Lower lobe of right lung (tissue), 2 donors: ENCODE data around the gene COLEC11. TPM values are rescaled to one million over a fixed set of nuclear protein-coding genes. Genes with fewer than 3 reads are reported as not detected.
"Not testable (repeated sequence)": the region's sequence is repeated elsewhere in the genome, so short reads cannot be mapped to it uniquely, and the experiment has no call there.

Experiments used
- ATAC-seq, 2 donors: fragments of 200-7000 bp; cut with Tn5 transposase; one replicate each; pipeline ENCODE4 v1.9.1; 2020 to 2022; ENCODE audit warnings: mild to moderate bottlenecking in 2 of 2, moderate library complexity in 2 of 2
- DNase-seq: peaks from one replicate; pipeline ENCODE4 v3.0.0-alpha.2; 2020
- H3K27ac ChIP-seq: fragments of 200-600 bp; one replicate; pipeline ENCODE4 v1.8.0; 2022
- H3K27me3 ChIP-seq: fragments of 200-600 bp; one replicate; pipeline ENCODE4 v1.8.0; 2022; ENCODE audit warnings: low read depth
- H3K36me3 ChIP-seq: fragments of 200-600 bp; one replicate; pipeline ENCODE4 v1.8.0; 2022; ENCODE audit warnings: mild to moderate bottlenecking
- H3K4me1 ChIP-seq: fragments of 200-600 bp; one replicate; pipeline ENCODE4 v1.8.0; 2022
- H3K4me3 ChIP-seq: fragments of 200-600 bp; one replicate; pipeline ENCODE4 v1.8.0; 2022; ENCODE audit warnings: mild to moderate bottlenecking
- H3K9me3 ChIP-seq: fragments of 200-600 bp; one replicate; pipeline ENCODE4 v1.8.0; 2022
- CTCF ChIP-seq: fragments of 200-600 bp; IDR thresholded peaks from one replicate; pipeline ENCODE4 v1.8.0; 2022; ENCODE audit warnings: antibody characterized with exemption, mild to moderate bottlenecking
- intact Hi-C: fragments of 100-400 bp; cut with DNase I; formaldehyde crosslinking; loops from one replicate; pipeline ENCODE4 v1.11.0; 2022
- total RNA-seq: library from RNA; stranded (reverse); fragmentation: NEBNext Ultra II Directional; extraction: Animal tissue kit (Norgen Biotek cat#: 25700); gene quantifications from one replicate; pipeline ENCODE4 v1.2.1, GENCODE V29; 2021
- donor health status: DM: no; HTN: yes; CAD: no; lungs with severe emphysema.

COLEC11 gene
- total RNA-seq, 1 donor from 2014 or later = 0.30 TPM

DNA sequence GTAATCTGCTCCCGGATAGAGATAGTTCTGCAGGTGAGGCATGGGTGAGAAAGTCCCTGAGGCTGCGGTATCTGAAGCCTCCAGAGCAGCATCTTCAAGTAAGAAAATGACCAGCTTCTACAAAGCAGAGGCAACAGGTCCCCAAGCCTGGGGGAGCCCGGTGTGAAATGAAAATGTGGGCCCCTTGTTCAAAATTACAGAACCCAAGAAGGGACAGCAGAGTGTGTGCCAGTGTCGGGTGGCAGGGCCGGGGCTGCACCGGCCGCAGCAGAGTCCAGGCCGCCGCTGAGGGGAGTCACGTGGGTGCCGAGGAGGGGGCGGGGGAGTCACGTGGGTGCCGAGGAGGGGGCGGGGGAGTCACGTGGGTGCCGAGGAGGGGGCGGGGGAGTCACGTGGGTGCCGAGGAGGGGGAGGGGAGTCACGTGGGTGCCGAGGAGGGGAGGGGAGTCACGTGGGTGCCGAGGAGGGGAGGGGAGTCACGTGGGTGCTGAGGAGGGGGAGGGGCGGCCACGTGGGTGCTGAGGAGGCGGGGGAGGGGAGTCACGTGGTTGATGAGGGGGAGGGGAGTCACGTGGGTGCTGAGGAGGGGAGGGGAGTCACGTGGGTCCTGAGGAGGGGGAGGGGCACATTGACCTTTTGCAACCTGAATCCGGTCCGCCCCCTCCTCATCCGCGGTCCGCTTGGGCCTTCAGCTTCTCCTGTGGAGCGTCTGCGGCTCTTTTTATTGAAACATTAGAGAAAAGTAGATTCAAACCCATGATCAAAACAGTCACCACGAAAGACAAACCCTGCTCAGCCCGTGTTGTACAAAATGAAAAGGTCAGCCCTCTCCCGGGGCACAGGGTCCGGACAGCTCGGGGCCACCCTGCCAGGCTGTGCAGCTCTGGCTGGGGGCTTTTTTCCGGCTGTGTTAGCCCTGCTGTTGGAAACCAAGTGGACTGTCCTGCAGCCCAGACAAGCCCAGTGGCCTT is 10.4 kb downstream of the COLEC11 start:
- Histone ChIP-seq H3K9me3 (no peaks in the 10 kb centered on the region), H3K36me3 (no peaks in the 10 kb centered on the region), H3K4me1 (no peaks in the 10 kb centered on the region), H3K27me3 (no peaks in the 10 kb centered on the region), H3K27ac (no peak overlapping the region), H3K4me3 (no peak overlapping the region)
- DNase-seq = no peak
- intact Hi-C loops = no loop called here
- no peak for ATAC-seq
- TF ChIP-seq CTCF = no peak

GRCh38 chr2:3606028-3606369 is 11.1 kb downstream of the COLEC11 start:
- Histone ChIP-seq H3K36me3 (no peaks in the 10 kb centered on the region), H3K4me1 (no peaks in the 10 kb centered on the region), H3K4me3 (no peak overlapping the region), H3K27me3 (no peaks in the 10 kb centered on the region), H3K9me3 (no peaks in the 10 kb centered on the region), H3K27ac (no peak overlapping the region)
- no peak for TF ChIP-seq CTCF
- intact Hi-C loops = no loop called here
- ATAC-seq (no peak), DNase-seq (no peak)

DNA sequence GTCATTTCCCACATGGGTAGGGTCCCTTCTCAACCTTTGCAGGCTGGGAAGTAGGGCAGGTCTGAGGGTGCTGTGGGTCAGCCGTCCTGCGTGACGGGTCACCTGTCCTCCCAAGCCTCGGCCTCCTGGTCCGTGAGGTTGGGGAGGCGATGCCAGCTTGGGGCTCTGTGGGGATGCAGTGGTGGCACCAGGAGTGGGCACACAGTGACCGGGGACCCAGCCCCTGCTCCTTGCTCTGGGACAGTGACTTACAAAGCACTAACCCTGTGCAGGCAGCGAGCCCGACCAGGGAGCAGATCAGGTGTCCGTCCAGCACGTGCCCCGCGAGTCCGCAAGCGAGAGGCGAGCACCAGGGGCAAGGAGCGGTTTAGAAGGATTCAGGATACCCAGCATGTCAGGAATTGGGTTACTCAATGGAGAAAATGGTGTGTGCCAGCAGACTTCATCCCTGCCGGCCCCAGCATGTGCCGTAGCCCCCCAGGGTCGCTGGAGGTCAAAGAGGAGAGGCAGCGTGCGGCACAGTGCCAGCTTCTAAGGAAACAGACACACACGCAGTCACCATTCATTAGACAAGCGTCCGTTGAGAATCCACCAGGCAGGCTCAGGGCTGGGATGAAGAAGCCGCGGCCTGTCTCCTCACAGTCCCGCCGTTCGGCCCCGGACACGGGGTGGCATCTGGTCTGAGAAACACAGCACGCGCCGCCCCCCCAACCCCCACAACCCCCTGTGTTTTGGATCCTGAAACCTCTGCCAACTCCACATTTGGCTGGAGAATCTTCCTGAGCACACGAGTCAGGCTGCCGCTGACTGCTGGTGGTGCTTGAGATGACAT is 11.7 kb downstream of the COLEC11 start:
- Histone ChIP-seq H3K9me3 (no peaks in the 10 kb centered on the region), H3K4me1 (no peaks in the 10 kb centered on the region), H3K27ac (no peak overlapping the region), H3K27me3 (no peaks in the 10 kb centered on the region), H3K4me3 (no peak overlapping the region), H3K36me3 (no peaks in the 10 kb centered on the region)
- no peak for ATAC-seq
- DNase-seq = no peak
- TF ChIP-seq CTCF = no peak
- intact Hi-C loops = no loop called here

DNA sequence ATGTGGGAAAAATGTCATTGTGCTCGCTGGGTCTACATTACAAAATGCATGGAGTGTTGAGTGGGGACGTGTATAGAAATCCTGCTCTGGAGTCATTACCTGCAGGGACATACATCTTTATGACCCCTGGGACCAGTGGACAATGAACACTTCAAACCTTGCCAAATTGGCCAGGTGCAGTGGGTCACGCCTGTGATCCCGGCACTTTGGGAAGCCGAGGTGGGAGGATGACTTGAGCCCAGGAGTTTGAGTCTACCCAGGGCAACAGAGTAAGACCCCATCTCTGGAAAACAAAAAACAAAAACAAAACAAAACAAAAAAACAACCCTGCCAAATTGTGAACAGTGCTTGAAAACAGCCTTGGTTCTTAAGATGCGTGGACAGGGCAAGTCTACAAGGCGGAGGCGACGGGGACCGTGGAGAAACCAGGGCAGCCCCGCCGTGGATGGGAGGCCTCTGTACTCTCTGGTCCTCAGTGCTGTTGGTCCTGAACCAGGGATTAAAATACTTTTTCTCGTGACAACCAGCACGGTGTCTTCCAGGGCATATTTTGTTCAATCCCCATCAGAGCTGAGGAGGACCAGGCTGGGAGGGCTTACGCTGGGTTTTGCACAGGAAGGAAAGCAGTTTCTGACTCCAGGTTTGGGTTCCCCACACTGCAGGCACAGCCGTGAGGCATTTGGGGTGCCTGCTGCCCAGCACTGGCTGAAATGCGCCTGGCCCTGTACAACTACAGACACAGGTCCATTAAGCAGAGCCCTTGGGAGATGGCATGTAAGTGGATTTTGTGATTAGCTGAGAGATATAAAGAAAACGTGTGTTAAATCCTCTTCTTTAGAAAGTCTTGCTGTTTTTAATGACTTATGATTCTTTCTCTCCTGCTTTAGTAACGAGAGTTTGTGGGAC is 13.7 kb downstream of the COLEC11 start:
- TF ChIP-seq CTCF = no peak

DNA sequence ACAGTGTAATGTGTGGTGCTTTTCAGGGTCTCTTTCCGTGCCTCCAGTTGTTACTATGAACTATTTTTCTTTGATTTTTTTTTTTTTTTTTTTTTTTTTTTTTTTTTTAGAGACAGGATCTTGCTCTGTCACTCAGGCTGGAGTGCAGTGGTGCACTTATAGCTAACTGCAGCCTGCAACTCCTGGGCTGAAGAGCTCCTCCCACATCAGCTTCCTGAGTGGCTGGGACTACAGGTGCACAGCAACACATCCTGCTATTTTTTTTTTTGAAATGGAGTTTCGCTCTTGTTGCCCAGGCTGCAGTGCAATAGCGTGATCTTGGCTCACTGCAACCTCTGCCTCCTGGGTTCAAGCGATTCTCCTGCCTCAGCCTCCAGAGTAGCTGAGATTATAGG is 14.4 kb downstream of the COLEC11 start:
- intact Hi-C loops, H3K27ac ChIP-seq, DNase-seq, H3K4me1 ChIP-seq, H3K4me3 ChIP-seq, H3K9me3 ChIP-seq, ATAC-seq, H3K27me3 ChIP-seq, H3K36me3 ChIP-seq: not testable (repeated sequence)

More for the DNA sequence above, 13.7 kb downstream of the COLEC11 start:
- no peak overlapping the region for H3K27ac ChIP-seq
- no peaks in the 10 kb centered on the region for H3K4me1 ChIP-seq
- H3K27me3 ChIP-seq = no peaks in the 10 kb centered on the region
- no peaks in the 10 kb centered on the region for H3K9me3 ChIP-seq
- DNase-seq (no peak), ATAC-seq (no peak)
- H3K4me3 ChIP-seq = no peak overlapping the region
- intact Hi-C loops = no loop called here
- H3K36me3 ChIP-seq = no peaks in the 10 kb centered on the region
